ENCODE data around the gene TNS2. TPM values are rescaled to one million over a fixed set of nuclear protein-coding genes. Genes with fewer than 3 reads are reported as not detected.
"Not testable (repeated sequence)": the region's sequence is repeated elsewhere in the genome, so short reads cannot be mapped to it uniquely, and the experiment has no call there.

The TNS2 gene
- total and polyA plus RNA-seq, 4 donors: 130 to 412 (median 236) TPM

DNA sequence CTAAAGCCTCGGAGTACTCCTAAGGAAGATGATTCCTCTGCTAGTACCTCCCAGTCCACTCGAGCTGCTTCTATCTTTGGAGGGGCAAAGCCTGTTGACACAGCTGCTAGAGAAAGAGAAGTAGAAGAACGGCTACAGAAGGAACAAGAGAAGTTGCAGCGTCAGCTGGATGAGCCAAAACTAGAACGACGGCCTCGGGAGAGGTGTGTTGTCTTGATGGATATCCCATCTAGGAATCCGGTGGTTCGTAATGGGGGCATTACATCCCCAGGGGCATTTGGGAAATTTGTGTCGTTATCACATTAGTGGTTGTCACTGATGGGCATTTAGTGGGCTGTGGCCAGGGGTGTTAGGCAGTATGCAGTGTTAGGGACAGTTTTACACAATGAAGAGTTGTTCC is 16.0 kb upstream of the TNS2 start:
- 77 to 78% methylated on average over 10 of the region's 10 CpGs for WGBS, 2 donors
- H3K9me3 ChIP-seq (ENCODE audit: control insufficient read depth, low read length); H3K4me3 ChIP-seq (ENCODE audit: low read length in 2 of 2); H3K27ac ChIP-seq (ENCODE audit: low read depth in 1 of 2, low read length in 2 of 2); H3K4me1 ChIP-seq (ENCODE audit: control insufficient read depth in 1 of 2, insufficient read depth in 2 of 2, low read length in 2 of 2); ATAC-seq (ENCODE audit: low FRiP score); DNase-seq; intact Hi-C loops (cut with DNase I); H3K27me3 ChIP-seq (ENCODE audit: control insufficient read depth in 1 of 2, insufficient read depth in 2 of 2, low read length in 1 of 2): not testable (repeated sequence)
- peaks cover 12 to 14% of the 10 kb centered on the region in 2 donors for H3K36me3 ChIP-seq (ENCODE audit: control insufficient read depth in 1 of 2, insufficient read depth in 2 of 2, low read length in 1 of 2)

DNA sequence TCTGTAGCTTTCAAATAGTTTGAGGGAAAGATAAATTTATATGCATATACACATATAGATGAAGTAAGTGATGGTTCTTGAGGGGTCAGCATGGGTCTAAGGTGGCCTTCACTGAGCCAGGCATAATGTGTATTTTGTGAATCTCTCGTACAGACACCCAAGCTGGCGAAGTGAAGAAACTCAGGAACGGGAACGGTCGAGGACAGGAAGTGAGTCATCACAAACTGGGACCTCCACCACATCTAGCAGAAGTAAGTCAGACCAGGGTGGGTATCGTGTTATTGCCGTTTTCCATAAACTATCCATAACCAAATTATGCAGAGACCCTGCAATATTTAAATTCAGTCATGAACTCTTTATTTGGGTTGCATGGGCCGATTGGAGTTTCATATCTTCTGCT is 15.4 kb upstream of the TNS2 start:
- H3K4me1 ChIP-seq (ENCODE audit: control insufficient read depth in 1 of 2, insufficient read depth in 2 of 2, low read length in 2 of 2): no peaks in the 10 kb centered on the region
- WGBS, 2 donors: 68 to 72% methylated on average over 8 of the region's 8 CpGs
- intact Hi-C loops (cut with DNase I): no loop called here
- ATAC-seq (ENCODE audit: low FRiP score) (no peak), DNase-seq (no peak)
- H3K9me3 ChIP-seq (ENCODE audit: control insufficient read depth, low read length): no peaks in the 10 kb centered on the region
- no peak overlapping the region for H3K27ac ChIP-seq (ENCODE audit: low read depth in 1 of 2, low read length in 2 of 2)
- H3K27me3 ChIP-seq (ENCODE audit: control insufficient read depth in 1 of 2, insufficient read depth in 2 of 2, low read length in 1 of 2): no peaks in the 10 kb centered on the region
- no peak overlapping the region for H3K4me3 ChIP-seq (ENCODE audit: low read length in 2 of 2)
- peaks cover 12 to 13% of the 10 kb centered on the region in 2 donors for H3K36me3 ChIP-seq (ENCODE audit: control insufficient read depth in 1 of 2, insufficient read depth in 2 of 2, low read length in 1 of 2)

- ATAC-seq (ENCODE audit: low FRiP score) (no peak), DNase-seq (no peak)
- no peak overlapping the region for H3K27ac ChIP-seq (ENCODE audit: low read depth in 1 of 2, low read length in 2 of 2)
- no peaks in the 10 kb centered on the region for H3K4me1 ChIP-seq (ENCODE audit: control insufficient read depth in 1 of 2, insufficient read depth in 2 of 2, low read length in 2 of 2)
- H3K36me3 ChIP-seq (ENCODE audit: control insufficient read depth in 1 of 2, insufficient read depth in 2 of 2, low read length in 1 of 2): peaks cover 10 to 17% of the 10 kb centered on the region in 2 donors
- no peaks in the 10 kb centered on the region for H3K9me3 ChIP-seq (ENCODE audit: control insufficient read depth, low read length)
- WGBS, 2 donors: 82 to 83% methylated on average over 3 of the region's 3 CpGs
- H3K27me3 ChIP-seq (ENCODE audit: control insufficient read depth in 1 of 2, insufficient read depth in 2 of 2, low read length in 1 of 2): no peaks in the 10 kb centered on the region
- intact Hi-C loops (cut with DNase I): no loop called here
- H3K4me3 ChIP-seq (ENCODE audit: low read length in 2 of 2): no peak overlapping the region
Observed at GRCh38 chr12:53036802-53037201, 13.1 kb upstream of the TNS2 start.

- Histone ChIP-seq H3K27ac (ENCODE audit: low read depth in 1 of 2, low read length in 2 of 2) (peak overlapping the region in 1 of 2 donors; percentile 28), H3K9me3 (ENCODE audit: control insufficient read depth, low read length) (no peaks in the 10 kb centered on the region), H3K4me3 (ENCODE audit: low read length in 2 of 2) (no peak overlapping the region), H3K27me3 (ENCODE audit: control insufficient read depth in 1 of 2, insufficient read depth in 2 of 2, low read length in 1 of 2) (no peaks in the 10 kb centered on the region), H3K36me3 (ENCODE audit: control insufficient read depth in 1 of 2, insufficient read depth in 2 of 2, low read length in 1 of 2) (peaks cover 7 to 12% of the 10 kb centered on the region in 2 donors), H3K4me1 (ENCODE audit: control insufficient read depth in 1 of 2, insufficient read depth in 2 of 2, low read length in 2 of 2) (no peaks in the 10 kb centered on the region)
- DNase-seq: no peak
- 77 to 84% methylated on average over 3 to 4 of the region's 4 CpGs for WGBS, 2 donors
- ATAC-seq (ENCODE audit: low FRiP score): no peak
- intact Hi-C loops (cut with DNase I): no loop called here
Observed at GRCh38 chr12:53039851-53040250, 10.0 kb upstream of the TNS2 start.

DNA sequence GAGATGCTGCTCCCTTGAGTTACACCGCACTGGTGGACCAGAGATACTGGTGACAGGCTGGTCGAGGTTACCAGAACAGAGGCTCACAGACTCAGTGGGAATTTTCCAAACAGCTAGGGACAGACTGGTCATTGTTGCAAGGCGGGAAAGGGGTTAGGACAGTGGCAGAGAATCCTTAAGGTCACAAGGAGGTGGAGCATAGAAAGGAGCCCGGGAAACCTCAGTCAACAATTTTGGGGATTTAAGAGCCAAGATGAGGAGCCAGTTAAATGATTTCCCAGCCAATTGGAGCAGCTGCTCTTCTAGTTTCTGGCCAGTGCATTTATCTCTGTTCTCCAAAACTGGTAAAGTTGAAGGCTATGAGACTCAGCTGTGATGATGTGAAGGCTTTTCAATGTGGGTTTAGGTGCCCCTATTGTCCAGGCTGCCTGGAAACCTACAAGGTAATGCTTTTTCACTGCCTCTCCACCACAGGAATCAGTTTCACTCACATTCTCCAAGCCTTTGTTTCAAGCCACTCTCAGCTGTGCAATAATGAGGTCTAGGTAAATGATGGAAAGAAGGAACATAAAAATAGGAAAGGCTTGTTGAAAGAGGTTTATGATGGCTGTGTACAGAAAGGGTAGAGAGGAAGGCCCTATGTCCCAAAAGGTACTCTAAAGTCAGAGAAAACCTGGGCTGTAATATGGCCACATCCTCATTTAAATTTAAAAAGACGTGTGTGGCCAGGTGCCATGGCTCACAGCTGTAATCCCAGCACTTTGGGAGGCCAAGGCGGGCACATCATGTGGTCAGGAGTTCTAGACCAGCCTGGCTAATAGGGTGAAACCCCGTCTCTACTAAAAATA is 7.0 kb upstream of the TNS2 start:
- peaks cover 2 to 4% of the 10 kb centered on the region in 2 donors for H3K36me3 ChIP-seq (ENCODE audit: control insufficient read depth in 1 of 2, insufficient read depth in 2 of 2, low read length in 1 of 2)
- no peak for DNase-seq
- WGBS, 2 donors: 69 to 71% methylated on average over 7 of the region's 7 CpGs
- intact Hi-C loops (cut with DNase I): no loop called here
- H3K9me3 ChIP-seq (ENCODE audit: control insufficient read depth, low read length): no peaks in the 10 kb centered on the region
- H3K4me1 ChIP-seq (ENCODE audit: control insufficient read depth in 1 of 2, insufficient read depth in 2 of 2, low read length in 2 of 2): no peaks in the 10 kb centered on the region
- H3K27ac ChIP-seq (ENCODE audit: low read depth in 1 of 2, low read length in 2 of 2): no peak overlapping the region
- H3K4me3 ChIP-seq (ENCODE audit: low read length in 2 of 2): no peak overlapping the region
- ATAC-seq (ENCODE audit: low FRiP score): no peak
- no peaks in the 10 kb centered on the region for H3K27me3 ChIP-seq (ENCODE audit: control insufficient read depth in 1 of 2, insufficient read depth in 2 of 2, low read length in 1 of 2)

DNA sequence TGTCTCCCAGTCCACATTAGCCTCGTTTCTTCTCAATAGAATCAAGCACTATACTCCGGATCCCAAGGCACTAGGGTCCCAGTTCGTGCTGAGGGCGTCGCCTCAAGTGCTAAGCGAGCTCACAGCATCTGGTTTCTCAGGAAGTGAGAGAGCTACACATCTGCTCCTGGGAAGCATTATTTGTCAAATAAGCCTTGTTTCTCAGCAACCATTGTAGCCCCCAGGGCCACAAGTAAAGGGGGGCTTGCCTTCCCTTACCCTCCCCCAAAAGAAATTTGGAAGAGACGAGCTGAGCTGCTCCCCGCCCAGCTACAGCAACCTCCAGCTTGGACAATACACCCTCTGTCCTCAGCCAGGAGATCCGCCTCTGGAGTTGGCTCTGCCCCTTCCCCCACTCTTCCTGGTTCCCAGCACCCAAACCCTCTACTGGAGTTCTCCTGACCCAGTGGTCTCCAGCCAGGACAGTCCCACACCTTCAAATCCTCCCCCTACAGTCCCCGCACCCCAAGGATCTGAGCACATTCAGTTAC is 5.7 kb upstream of the TNS2 start:
- 43 to 50% methylated on average over 10 of the region's 10 CpGs for WGBS, 2 donors
- Histone ChIP-seq H3K36me3 (ENCODE audit: control insufficient read depth in 1 of 2, insufficient read depth in 2 of 2, low read length in 1 of 2) (peaks cover 2 to 4% of the 10 kb centered on the region in 2 donors), H3K9me3 (ENCODE audit: control insufficient read depth, low read length) (no peaks in the 10 kb centered on the region), H3K27ac (ENCODE audit: low read depth in 1 of 2, low read length in 2 of 2) (peak overlapping the region in 1 of 2 donors; percentile 49), H3K27me3 (ENCODE audit: control insufficient read depth in 1 of 2, insufficient read depth in 2 of 2, low read length in 1 of 2) (no peaks in the 10 kb centered on the region), H3K4me3 (ENCODE audit: low read length in 2 of 2) (no peak overlapping the region), H3K4me1 (ENCODE audit: control insufficient read depth in 1 of 2, insufficient read depth in 2 of 2, low read length in 2 of 2) (no peaks in the 10 kb centered on the region)
- DNase-seq: peak in 1 of 2 donors; percentile 70
- intact Hi-C loops (cut with DNase I): no loop called here
- ATAC-seq (ENCODE audit: low FRiP score): no peak

GRCh38 chr12:53044896-53045695 is 4.8 kb upstream of the TNS2 start:
- Histone ChIP-seq H3K27ac (ENCODE audit: low read depth in 1 of 2, low read length in 2 of 2) (peak overlapping the region; percentile 95 to 98), H3K27me3 (ENCODE audit: control insufficient read depth in 1 of 2, insufficient read depth in 2 of 2, low read length in 1 of 2) (no peaks in the 10 kb centered on the region), H3K36me3 (ENCODE audit: control insufficient read depth in 1 of 2, insufficient read depth in 2 of 2, low read length in 1 of 2) (no peaks in the 10 kb centered on the region), H3K4me3 (ENCODE audit: low read length in 2 of 2) (peak overlapping the region in 1 of 2 donors; percentile 4), H3K4me1 (ENCODE audit: control insufficient read depth in 1 of 2, insufficient read depth in 2 of 2, low read length in 2 of 2) (no peaks in the 10 kb centered on the region), H3K9me3 (ENCODE audit: control insufficient read depth, low read length) (no peaks in the 10 kb centered on the region)
- DNase-seq (peak in 1 of 2 donors; percentile 63), ATAC-seq (ENCODE audit: low FRiP score) (no peak)
- 13 to 28% methylated on average over 4 of the region's 4 CpGs for WGBS, 2 donors
- intact Hi-C loops (cut with DNase I): no loop called here

- Histone ChIP-seq H3K27me3 (ENCODE audit: control insufficient read depth in 1 of 2, insufficient read depth in 2 of 2, low read length in 1 of 2) (no peaks in the 10 kb centered on the region), H3K27ac (ENCODE audit: low read depth in 1 of 2, low read length in 2 of 2) (peak overlapping the region; percentile 95 to 98), H3K9me3 (ENCODE audit: control insufficient read depth, low read length) (no peaks in the 10 kb centered on the region), H3K4me1 (ENCODE audit: control insufficient read depth in 1 of 2, insufficient read depth in 2 of 2, low read length in 2 of 2) (no peaks in the 10 kb centered on the region), H3K4me3 (ENCODE audit: low read length in 2 of 2) (peak overlapping the region; percentile 33 to 58), H3K36me3 (ENCODE audit: control insufficient read depth in 1 of 2, insufficient read depth in 2 of 2, low read length in 1 of 2) (no peaks in the 10 kb centered on the region)
- intact Hi-C loops (cut with DNase I): no loop called here
- peak; percentile 31 for ATAC-seq (ENCODE audit: low FRiP score)
- 5 to 8% methylated on average over 5 of the region's 5 CpGs for WGBS, 2 donors
- DNase-seq: peak; percentile 78 to 84
Observed at GRCh38 chr12:53045696-53046045, 4.2 kb upstream of the TNS2 start.

Measured in aorta (tissue), 5 donors.